Dedifferentiated amniotic fluid mesenchymal stem cell (primary cell): ENCODE measurements around the gene TFAP2B.

ENCODE experiments used
- DNase-seq: peaks from one replicate; pipeline ENCODE4 v3.0.0-alpha.2; 2016; ENCODE audit errors: extremely low spot score

The TFAP2B gene

GRCh38 chr6:50848989-50849795 lies 30.5 kb downstream of the TFAP2B start:
- no peak for DNase-seq

DNA sequence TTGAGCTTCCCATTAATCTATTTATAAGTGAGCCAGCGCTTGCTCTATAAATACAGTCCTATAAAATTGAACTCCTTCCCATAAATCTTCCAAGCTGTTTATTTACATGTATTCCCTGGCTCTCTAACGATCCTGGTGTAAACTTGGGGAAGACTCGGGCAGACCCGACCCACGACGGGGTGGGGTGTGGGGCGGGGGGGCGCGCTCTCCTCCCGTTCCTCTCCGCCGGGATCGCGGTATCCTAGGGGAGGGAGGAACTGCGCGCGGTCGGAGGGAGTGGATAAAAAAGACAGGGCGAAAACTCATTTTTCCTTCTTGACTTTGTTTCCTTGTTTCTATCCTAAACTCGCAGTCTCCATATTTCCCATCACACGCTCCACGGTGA lies 31.1 kb downstream of the TFAP2B start:
- DNase-seq = no peak

GRCh38 chr6:50850223-50851048 lies 31.8 kb downstream of the TFAP2B start:
- no peak for DNase-seq

GRCh38 chr6:50851049-50851845 lies 32.6 kb downstream of the TFAP2B start:
- no peak for DNase-seq

- DNase-seq = no peak
Measured at GRCh38 chr6:50853939-50854338, 35.3 kb downstream of the TFAP2B start.

DNA sequence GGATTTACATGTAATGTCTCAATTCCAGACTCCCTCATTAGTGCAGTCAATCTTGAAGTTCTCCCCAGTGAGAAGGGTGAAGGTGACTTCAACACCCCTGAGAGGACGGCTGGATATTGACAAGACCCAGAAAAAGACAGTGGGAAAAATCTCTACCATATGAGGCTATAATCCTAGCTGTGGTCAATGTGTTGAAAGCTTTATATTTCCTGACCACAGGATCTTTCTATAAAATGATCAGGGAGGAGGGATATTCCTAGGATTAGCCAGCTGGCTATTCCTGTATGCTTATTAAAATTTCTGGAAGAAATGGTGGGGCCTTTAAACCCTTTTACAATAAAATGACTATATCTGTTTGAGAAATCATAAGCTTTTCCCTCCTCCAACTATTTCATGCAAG lies 43.0 kb downstream of the TFAP2B start:
- no peak for DNase-seq

DNA sequence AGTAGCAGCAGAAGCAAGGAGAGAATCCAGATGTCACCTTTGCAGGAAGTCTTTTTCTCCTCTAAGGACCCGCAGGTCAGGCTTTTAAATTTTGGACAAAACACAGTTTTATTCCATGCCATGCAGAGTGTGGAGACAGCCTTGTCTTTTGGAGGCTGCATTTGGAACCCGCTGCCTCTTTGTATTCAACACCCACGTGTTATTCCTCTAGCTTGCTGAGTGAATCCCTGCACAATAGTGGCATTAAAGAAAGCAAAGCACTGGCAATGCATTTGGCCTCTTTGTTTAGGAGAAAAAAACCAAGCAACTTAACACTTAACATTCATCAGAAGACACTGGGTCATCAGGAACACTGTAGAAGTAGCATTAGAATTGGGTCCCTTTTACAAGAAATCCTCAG lies 43.5 kb downstream of the TFAP2B start:
- no peak for DNase-seq

DNA sequence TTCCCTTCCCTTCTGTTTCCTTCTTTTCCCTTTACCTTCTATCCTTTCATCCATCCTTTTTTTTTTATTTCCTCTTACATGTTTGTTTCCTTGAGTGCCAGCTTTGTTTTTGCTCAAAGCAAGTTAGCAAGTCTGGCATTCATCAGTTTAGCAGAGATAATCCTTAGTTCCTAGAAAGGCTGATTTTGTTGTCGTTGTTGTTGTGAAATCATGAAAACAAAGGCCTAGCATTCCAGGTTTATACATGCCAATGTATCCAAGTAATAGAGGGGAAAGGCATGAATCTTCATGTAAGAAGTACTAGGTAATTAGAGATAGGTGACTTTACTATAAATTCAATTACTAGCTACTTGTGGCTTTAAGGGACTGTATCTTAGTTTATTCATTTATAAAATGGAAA lies 45.9 kb downstream of the TFAP2B start:
- DNase-seq = no peak

GRCh38 chr6:50868466-50868865 lies 49.8 kb downstream of the TFAP2B start:
- no peak for DNase-seq

- DNase-seq = no peak
Measured at GRCh38 chr6:50873167-50873566, 54.5 kb downstream of the TFAP2B start.

DNA sequence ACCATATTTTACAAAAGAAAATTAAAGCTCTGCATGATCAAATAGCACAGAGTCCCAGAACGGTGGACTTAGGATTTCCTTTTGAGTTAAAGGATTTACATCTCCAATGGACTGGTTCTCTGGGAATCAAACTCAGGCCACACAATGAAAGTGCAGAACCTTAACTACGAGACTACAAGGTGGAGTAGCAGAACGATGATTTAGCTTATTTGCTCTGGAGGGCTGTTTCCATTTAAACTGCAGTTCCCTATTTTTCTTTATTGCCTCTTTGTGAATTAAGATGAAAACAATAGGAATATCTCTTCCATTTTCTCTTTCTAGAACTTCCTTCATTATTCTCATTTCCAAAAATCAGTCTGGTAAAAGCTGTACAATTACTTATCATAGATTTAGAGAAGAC lies 65.7 kb downstream of the TFAP2B start:
- no peak for DNase-seq

GRCh38 chr6:50887112-50887511 lies 68.4 kb downstream of the TFAP2B start:
- DNase-seq = no peak

GRCh38 chr6:50889497-50889896 lies 70.8 kb downstream of the TFAP2B start:
- DNase-seq = no peak

- no peak for DNase-seq
Measured at GRCh38 chr6:50889935-50890334, 71.3 kb downstream of the TFAP2B start.

- DNase-seq = no peak
Measured at GRCh38 chr6:50890579-50890978, 71.9 kb downstream of the TFAP2B start.

DNA sequence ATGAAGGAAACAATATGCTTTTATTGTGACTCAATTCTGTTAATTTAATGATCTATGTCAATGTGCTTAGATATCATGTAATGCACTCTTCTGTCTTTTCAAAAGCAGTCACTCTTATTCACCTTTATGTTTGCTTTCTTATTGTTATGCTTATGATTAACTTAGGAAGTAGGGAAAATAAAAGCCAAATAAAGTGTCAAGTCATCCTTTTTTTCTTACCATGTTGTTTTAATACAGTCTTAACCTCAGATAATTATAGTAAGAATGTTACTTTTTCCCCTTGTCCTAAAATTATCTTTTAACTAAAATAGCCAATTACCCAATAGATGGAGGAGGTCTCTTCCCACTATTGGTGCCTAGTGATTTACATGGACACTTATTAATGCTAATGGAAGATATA lies 72.6 kb downstream of the TFAP2B start:
- no peak for DNase-seq
